GM23338 (cell line): ENCODE data around the gene MICAL2. TPM values are rescaled to one million over a fixed set of nuclear protein-coding genes. Genes with fewer than 3 reads are reported as not detected.
A peak's percentile ranks its signal among the peaks of the same experiment; 100 is the strongest.

ENCODE experiments used
- ATAC-seq: fragments of 200-7000 bp; cut with Tn5 transposase; 3 replicates; pipeline ENCODE4 v1.9.1; 2020
- DNase-seq: peaks from one replicate; pipeline ENCODE4 v3.0.0-alpha.2; 2015; ENCODE audit warnings: low spot score
- H2AFZ ChIP-seq: fragments of 200-600 bp; sonication (generic); 2 replicates; pipeline ENCODE4 v1.8.0; 2016; ENCODE audit warnings: antibody characterized with exemption, mild to moderate bottlenecking, moderate library complexity
- H3F3A ChIP-seq: fragments of 200-600 bp; sonication (generic); replicated peaks from 2 replicates; pipeline ENCODE4 v1.8.0; 2017; ENCODE audit warnings: antibody characterized with exemption, mixed run types, low read depth
- H3K27ac ChIP-seq: fragments of 200-600 bp; sonication (generic); 2 replicates; pipeline ENCODE4 v1.6.1; 2016; ENCODE audit warnings: low read depth
- H3K27me3 ChIP-seq: fragments of 200-600 bp; sonication (generic); 2 replicates; pipeline ENCODE4 v1.8.0; 2016; ENCODE audit warnings: mild to moderate bottlenecking, mixed run types, moderate library complexity; ENCODE audit not compliant: insufficient read depth
- H3K36me3 ChIP-seq: fragments of 200-600 bp; sonication (generic); 2 replicates; pipeline ENCODE4 v1.8.0; 2016; ENCODE audit warnings: mild to moderate bottlenecking; ENCODE audit not compliant: insufficient read depth
- H3K4me1 ChIP-seq: fragments of 200-600 bp; sonication (generic); 2 replicates; pipeline ENCODE4 v1.8.0; 2016; ENCODE audit warnings: mild to moderate bottlenecking, moderate library complexity; ENCODE audit not compliant: insufficient read depth
- H3K4me2 ChIP-seq: fragments of 200-600 bp; sonication (generic); 2 replicates; pipeline ENCODE4 v1.7.1; 2017; ENCODE audit warnings: mixed run types
- H3K4me3 ChIP-seq: fragments of 200-600 bp; sonication (generic); 2 replicates; pipeline ENCODE4 v1.6.1; 2016; ENCODE audit warnings: mixed run types
- H3K79me2 ChIP-seq: fragments of 200-600 bp; sonication (generic); replicated peaks from 2 replicates; pipeline ENCODE4 v1.8.0; 2017; ENCODE audit warnings: mild to moderate bottlenecking; ENCODE audit not compliant: insufficient read depth
- H3K9me2 ChIP-seq: fragments of 200-600 bp; sonication (generic); 2 replicates; pipeline ENCODE4 v1.8.0; 2017; ENCODE audit not compliant: insufficient read depth
- H4K20me1 ChIP-seq: fragments of 200-600 bp; sonication (generic); replicated peaks from 2 replicates; pipeline ENCODE4 v1.8.0; 2017; ENCODE audit warnings: mild to moderate bottlenecking; ENCODE audit not compliant: insufficient read depth
- H3K27ac Mint-ChIP-seq: 2 replicates; pipeline ENCODE4 v1.8.0; 2020; ENCODE audit warnings: inconsistent platforms, mild to moderate bottlenecking, moderate library complexity, mixed read lengths
- H3K27me3 Mint-ChIP-seq: 3 replicates; pipeline ENCODE4 v1.8.0; 2022; ENCODE audit warnings: low read depth, mild to moderate bottlenecking, moderate library complexity, mixed read lengths, inconsistent platforms; ENCODE audit not compliant: insufficient read depth, poor library complexity
- H3K36me3 Mint-ChIP-seq: 3 replicates; pipeline ENCODE4 v1.8.0; 2021; ENCODE audit warnings: low read depth, mild to moderate bottlenecking, inconsistent platforms, moderate library complexity, mixed read lengths
- H3K4me1 Mint-ChIP-seq: 3 replicates; pipeline ENCODE4 v1.8.0; 2020; ENCODE audit warnings: mild to moderate bottlenecking, inconsistent platforms, mixed read lengths
- H3K4me3 Mint-ChIP-seq: 3 replicates; pipeline ENCODE4 v1.8.0; 2021; ENCODE audit warnings: moderate library complexity, mild to moderate bottlenecking, inconsistent platforms, mixed read lengths
- H3K9me3 Mint-ChIP-seq: 3 replicates; pipeline ENCODE4 v1.8.0; 2020; ENCODE audit warnings: moderate library complexity, mild to moderate bottlenecking, inconsistent platforms, mixed read lengths
- CREB1 ChIP-seq: fragments of 250-450 bp; sonication (Bioruptor Pico); IDR thresholded peaks from 2 replicates; pipeline ENCODE4 v1.5.0; 2020; ENCODE audit warnings: low read depth, mild to moderate bottlenecking, moderate library complexity
- EZH2 ChIP-seq: fragments of 200-600 bp; sonication (generic); IDR thresholded peaks from one replicate; pipeline ENCODE4 v1.8.0; 2017; ENCODE audit warnings: antibody characterized with exemption, mild to moderate bottlenecking, low read depth; ENCODE audit not compliant: unreplicated experiment
- EZH2phosphoT487 ChIP-seq: fragments of 200-600 bp; sonication (generic); IDR thresholded peaks from one replicate; pipeline ENCODE4 v1.8.1; 2018; ENCODE audit warnings: antibody characterized with exemption; ENCODE audit not compliant: unreplicated experiment
- JUNB ChIP-seq: IDR thresholded peaks from one replicate; pipeline ENCODE4 v1.6.1; 2016; ENCODE audit warnings: antibody characterized with exemption; ENCODE audit not compliant: unreplicated experiment
- NANOG ChIP-seq: IDR thresholded peaks from 2 replicates; pipeline ENCODE4 v1.6.1; 2016; ENCODE audit warnings: antibody characterized with exemption, borderline replicate concordance
- POLR2AphosphoS5 ChIP-seq: IDR thresholded peaks from 2 replicates; pipeline ENCODE4 v1.6.1; 2016; ENCODE audit warnings: antibody characterized with exemption, low read depth
- STAT1 ChIP-seq: IDR thresholded peaks from one replicate; pipeline ENCODE4 v1.6.1; 2016; ENCODE audit warnings: antibody characterized with exemption; ENCODE audit not compliant: unreplicated experiment
- ZNF114 ChIP-seq: fragments of 250-450 bp; sonication (Bioruptor Pico); IDR thresholded peaks from 2 replicates; pipeline ENCODE4 v1.5.0; 2020; ENCODE audit warnings: mild to moderate bottlenecking, moderate library complexity
- ZNF331 ChIP-seq: fragments of 250-450 bp; sonication (Bioruptor Pico); IDR thresholded peaks from 2 replicates; pipeline ENCODE4 v1.5.0; 2020; ENCODE audit warnings: low read depth, mild to moderate bottlenecking, moderate library complexity
- polyA plus RNA-seq: library from polyadenylated mRNA; unstranded; fragments of >200 nt; fragmentation: Nextera tagmentation; extraction: Ambion mirVana; gene quantifications from 2 replicates; pipeline ENCODE4 v1.2.1, GENCODE V29; 2016
- total RNA-seq: library from RNA; depleted of rRNA; stranded (reverse); fragments of >200 nt; shearing (Covaris generic); gene quantifications from 2 replicates; pipeline ENCODE4 v1.2.3, GENCODE V29; 2014
- TF ChIP-seq, protein P1 (sequence below), 2 experiments: fragments of 200-600 bp in 1 of 2; sonication (generic) in 1 of 2; conservative IDR thresholded peaks; 2 replicates each; pipeline versions ENCODE4 v1.5.1 to v1.6.1; 2016 to 2017; ENCODE audit warnings: antibody characterized with exemption in 2 of 2, low read depth in 2 of 2, mild to moderate bottlenecking in 2 of 2, moderate library complexity in 1 of 2
- TF ChIP-seq, protein P2 (sequence below): IDR thresholded peaks from 2 replicates; pipeline ENCODE4 v1.6.1; 2016; ENCODE audit warnings: antibody characterized with exemption
- TF ChIP-seq, protein P3 (sequence below): fragments of 250-450 bp; sonication (Bioruptor Pico); IDR thresholded peaks from 2 replicates; pipeline ENCODE4 v1.5.0; 2020; ENCODE audit warnings: mild to moderate bottlenecking, moderate library complexity
- TF ChIP-seq, protein P4 (sequence below): IDR thresholded peaks from one replicate; pipeline ENCODE4 v1.6.1; 2018; ENCODE audit warnings: antibody characterized with exemption; ENCODE audit not compliant: unreplicated experiment

Gene MICAL2
- total and polyA plus RNA-seq, 2 experiments from 2014 or later: 0.66 to 1.4 TPM

DNA sequence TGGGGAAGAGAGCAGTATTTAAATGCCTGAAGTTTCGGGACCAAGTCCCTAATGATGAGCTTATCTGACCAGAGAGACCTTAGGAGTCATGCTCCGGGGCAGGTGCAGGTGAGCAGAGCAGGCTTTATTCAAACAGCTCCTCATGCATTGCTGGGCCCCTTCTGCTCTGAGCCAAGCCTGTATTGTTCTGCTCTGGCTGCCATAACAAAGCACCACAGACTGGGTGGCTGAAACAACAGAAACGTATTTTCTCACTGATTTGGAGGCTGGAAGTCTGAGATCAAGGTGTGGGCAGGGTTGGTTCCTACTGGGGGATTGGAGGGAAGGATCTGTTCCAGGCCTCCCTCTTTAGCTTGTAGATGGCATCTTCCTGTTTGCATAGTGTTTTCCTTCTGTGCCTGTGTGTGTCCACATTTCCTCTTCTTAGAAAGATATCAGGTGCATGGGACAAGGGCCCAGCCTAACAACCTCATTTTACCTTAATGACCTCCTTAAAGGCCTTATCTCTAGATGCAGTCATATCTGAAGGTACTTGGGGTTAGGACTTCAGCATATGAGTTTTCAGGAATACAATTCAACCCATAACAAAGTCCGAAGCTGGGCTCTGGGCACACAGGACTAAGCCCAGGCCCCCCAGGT is 169.9 kb downstream of the MICAL2 start:
- no peaks in the 10 kb centered on the region for H3K36me3 Mint-ChIP-seq
- DNase-seq: no peak
- H3K27ac Mint-ChIP-seq: no peak overlapping the region

More for the DNA sequence above, 169.9 kb downstream of the MICAL2 start:
- Histone ChIP-seq H3K4me3 (no peak overlapping the region), H3K27me3 (no peaks in the 10 kb centered on the region), H4K20me1 (no peaks in the 10 kb centered on the region), H3K4me2 (no peak overlapping the region), H3K9me2 (0 out of 2 replicates have a peak, but pooled peaks cover 1% of the 10 kb centered on the region), H3K27ac (no peak overlapping the region), H3K79me2 (no peaks in the 10 kb centered on the region), H3F3A (no peaks in the 10 kb centered on the region), H2AFZ (no peak overlapping the region; the same call in 1 of the 2 replicates), H3K36me3 (no peaks in the 10 kb centered on the region), H3K4me1 (no peaks in the 10 kb centered on the region)
- Mint-ChIP-seq H3K9me3 (no peaks in the 10 kb centered on the region), H3K4me1 (peaks cover 6% of the 10 kb centered on the region; the same call in 2 of the 3 replicates), H3K27me3 (no peaks in the 10 kb centered on the region), H3K4me3 (no peak overlapping the region)
- peak; percentile 50 for ATAC-seq
- no peak for TF ChIP-seq POLR2AphosphoS5
- TF ChIP-seq, protein P1, sequence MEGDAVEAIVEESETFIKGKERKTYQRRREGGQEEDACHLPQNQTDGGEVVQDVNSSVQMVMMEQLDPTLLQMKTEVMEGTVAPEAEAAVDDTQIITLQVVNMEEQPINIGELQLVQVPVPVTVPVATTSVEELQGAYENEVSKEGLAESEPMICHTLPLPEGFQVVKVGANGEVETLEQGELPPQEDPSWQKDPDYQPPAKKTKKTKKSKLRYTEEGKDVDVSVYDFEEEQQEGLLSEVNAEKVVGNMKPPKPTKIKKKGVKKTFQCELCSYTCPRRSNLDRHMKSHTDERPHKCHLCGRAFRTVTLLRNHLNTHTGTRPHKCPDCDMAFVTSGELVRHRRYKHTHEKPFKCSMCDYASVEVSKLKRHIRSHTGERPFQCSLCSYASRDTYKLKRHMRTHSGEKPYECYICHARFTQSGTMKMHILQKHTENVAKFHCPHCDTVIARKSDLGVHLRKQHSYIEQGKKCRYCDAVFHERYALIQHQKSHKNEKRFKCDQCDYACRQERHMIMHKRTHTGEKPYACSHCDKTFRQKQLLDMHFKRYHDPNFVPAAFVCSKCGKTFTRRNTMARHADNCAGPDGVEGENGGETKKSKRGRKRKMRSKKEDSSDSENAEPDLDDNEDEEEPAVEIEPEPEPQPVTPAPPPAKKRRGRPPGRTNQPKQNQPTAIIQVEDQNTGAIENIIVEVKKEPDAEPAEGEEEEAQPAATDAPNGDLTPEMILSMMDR (conservative IDR thresholded peaks at IDR 0.05; ENCODE audit: low read depth in 2 of 2): no peak
- TF ChIP-seq, protein P2, sequence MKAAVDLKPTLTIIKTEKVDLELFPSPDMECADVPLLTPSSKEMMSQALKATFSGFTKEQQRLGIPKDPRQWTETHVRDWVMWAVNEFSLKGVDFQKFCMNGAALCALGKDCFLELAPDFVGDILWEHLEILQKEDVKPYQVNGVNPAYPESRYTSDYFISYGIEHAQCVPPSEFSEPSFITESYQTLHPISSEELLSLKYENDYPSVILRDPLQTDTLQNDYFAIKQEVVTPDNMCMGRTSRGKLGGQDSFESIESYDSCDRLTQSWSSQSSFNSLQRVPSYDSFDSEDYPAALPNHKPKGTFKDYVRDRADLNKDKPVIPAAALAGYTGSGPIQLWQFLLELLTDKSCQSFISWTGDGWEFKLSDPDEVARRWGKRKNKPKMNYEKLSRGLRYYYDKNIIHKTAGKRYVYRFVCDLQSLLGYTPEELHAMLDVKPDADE: no peak
- TF ChIP-seq ZNF114 (CRISPR knock-in tag): no peak
- TF ChIP-seq STAT1: no peak
- no peak for TF ChIP-seq EZH2phosphoT487
- no peak for TF ChIP-seq ZNF331
- TF ChIP-seq CREB1 (CRISPR knock-in tag): no peak
- TF ChIP-seq, protein P3, sequence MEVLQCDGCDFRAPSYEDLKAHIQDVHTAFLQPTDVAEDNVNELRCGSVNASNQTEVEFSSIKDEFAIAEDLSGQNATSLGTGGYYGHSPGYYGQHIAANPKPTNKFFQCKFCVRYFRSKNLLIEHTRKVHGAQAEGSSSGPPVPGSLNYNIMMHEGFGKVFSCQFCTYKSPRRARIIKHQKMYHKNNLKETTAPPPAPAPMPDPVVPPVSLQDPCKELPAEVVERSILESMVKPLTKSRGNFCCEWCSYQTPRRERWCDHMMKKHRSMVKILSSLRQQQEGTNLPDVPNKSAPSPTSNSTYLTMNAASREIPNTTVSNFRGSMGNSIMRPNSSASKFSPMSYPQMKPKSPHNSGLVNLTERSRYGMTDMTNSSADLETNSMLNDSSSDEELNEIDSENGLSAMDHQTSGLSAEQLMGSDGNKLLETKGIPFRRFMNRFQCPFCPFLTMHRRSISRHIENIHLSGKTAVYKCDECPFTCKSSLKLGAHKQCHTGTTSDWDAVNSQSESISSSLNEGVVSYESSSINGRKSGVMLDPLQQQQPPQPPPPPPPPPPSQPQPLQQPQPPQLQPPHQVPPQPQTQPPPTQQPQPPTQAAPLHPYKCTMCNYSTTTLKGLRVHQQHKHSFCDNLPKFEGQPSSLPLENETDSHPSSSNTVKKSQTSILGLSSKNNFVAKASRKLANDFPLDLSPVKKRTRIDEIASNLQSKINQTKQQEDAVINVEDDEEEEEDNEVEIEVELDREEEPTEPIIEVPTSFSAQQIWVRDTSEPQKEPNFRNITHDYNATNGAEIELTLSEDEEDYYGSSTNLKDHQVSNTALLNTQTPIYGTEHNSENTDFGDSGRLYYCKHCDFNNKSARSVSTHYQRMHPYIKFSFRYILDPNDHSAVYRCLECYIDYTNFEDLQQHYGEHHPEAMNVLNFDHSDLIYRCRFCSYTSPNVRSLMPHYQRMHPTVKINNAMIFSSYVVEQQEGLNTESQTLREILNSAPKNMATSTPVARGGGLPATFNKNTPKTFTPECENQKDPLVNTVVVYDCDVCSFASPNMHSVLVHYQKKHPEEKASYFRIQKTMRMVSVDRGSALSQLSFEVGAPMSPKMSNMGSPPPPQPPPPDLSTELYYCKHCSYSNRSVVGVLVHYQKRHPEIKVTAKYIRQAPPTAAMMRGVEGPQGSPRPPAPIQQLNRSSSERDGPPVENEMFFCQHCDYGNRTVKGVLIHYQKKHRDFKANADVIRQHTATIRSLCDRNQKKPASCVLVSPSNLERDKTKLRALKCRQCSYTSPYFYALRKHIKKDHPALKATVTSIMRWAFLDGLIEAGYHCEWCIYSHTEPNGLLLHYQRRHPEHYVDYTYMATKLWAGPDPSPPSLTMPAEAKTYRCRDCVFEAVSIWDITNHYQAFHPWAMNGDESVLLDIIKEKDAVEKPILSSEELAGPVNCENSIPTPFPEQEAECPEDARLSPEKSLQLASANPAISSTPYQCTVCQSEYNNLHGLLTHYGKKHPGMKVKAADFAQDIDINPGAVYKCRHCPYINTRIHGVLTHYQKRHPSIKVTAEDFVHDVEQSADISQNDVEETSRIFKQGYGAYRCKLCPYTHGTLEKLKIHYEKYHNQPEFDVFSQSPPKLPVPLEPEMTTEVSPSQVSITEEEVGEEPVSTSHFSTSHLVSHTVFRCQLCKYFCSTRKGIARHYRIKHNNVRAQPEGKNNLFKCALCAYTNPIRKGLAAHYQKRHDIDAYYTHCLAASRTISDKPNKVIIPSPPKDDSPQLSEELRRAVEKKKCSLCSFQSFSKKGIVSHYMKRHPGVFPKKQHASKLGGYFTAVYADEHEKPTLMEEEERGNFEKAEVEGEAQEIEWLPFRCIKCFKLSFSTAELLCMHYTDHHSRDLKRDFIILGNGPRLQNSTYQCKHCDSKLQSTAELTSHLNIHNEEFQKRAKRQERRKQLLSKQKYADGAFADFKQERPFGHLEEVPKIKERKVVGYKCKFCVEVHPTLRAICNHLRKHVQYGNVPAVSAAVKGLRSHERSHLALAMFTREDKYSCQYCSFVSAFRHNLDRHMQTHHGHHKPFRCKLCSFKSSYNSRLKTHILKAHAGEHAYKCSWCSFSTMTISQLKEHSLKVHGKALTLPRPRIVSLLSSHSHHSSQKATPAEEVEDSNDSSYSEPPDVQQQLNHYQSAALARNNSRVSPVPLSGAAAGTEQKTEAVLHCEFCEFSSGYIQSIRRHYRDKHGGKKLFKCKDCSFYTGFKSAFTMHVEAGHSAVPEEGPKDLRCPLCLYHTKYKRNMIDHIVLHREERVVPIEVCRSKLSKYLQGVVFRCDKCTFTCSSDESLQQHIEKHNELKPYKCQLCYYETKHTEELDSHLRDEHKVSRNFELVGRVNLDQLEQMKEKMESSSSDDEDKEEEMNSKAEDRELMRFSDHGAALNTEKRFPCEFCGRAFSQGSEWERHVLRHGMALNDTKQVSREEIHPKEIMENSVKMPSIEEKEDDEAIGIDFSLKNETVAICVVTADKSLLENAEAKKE (CRISPR knock-in tag): no peak
- TF ChIP-seq NANOG: no peak
- TF ChIP-seq JUNB: no peak
- TF ChIP-seq EZH2: no peak
- TF ChIP-seq, protein P4, sequence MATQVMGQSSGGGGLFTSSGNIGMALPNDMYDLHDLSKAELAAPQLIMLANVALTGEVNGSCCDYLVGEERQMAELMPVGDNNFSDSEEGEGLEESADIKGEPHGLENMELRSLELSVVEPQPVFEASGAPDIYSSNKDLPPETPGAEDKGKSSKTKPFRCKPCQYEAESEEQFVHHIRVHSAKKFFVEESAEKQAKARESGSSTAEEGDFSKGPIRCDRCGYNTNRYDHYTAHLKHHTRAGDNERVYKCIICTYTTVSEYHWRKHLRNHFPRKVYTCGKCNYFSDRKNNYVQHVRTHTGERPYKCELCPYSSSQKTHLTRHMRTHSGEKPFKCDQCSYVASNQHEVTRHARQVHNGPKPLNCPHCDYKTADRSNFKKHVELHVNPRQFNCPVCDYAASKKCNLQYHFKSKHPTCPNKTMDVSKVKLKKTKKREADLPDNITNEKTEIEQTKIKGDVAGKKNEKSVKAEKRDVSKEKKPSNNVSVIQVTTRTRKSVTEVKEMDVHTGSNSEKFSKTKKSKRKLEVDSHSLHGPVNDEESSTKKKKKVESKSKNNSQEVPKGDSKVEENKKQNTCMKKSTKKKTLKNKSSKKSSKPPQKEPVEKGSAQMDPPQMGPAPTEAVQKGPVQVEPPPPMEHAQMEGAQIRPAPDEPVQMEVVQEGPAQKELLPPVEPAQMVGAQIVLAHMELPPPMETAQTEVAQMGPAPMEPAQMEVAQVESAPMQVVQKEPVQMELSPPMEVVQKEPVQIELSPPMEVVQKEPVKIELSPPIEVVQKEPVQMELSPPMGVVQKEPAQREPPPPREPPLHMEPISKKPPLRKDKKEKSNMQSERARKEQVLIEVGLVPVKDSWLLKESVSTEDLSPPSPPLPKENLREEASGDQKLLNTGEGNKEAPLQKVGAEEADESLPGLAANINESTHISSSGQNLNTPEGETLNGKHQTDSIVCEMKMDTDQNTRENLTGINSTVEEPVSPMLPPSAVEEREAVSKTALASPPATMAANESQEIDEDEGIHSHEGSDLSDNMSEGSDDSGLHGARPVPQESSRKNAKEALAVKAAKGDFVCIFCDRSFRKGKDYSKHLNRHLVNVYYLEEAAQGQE: no peak
